Fibroblast of skin of right quadriceps (primary cell): ENCODE measurements around the gene SMG6.

Source experiments
- DNase-seq: peaks from one replicate; pipeline ENCODE4 v3.0.0-alpha.2; 2013

The SMG6 gene

DNA sequence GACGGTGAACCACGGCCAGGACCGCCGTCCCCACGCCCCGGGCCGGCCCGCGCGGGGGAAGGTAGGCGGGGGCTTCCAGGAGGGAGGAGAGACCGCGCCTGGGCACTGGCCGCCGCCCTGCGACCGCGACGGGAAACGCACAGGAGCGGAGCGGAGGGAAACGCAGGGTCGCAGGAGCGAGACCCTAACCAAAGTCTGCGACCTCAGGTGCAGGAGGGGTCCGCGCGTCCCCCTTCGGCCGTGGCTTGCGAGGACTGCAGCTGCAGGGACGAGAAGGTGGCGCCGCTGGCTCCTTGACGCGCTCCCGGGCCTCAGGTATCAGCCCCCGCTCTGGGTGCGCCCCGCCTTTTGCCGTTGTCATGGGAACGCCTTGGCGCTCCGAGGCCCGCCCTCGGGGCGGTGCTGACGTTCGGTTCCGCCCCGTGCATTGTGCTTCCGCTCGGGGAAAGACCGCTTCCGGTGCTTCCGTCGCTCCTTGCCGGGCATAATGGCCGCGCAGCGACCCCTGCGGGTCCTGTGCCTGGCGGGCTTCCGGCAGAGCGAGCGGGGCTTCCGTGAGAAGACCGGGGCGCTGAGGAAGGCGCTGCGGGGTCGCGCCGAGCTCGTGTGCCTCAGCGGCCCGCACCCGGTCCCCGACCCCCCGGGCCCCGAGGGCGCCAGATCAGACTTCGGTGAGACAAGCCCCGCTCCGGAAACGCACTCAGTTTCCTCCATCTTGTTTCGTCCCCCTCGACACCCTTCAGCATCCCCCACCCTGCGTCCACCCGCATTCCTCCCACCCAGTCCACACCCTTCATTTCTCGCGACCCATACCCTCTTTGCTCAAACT is 261.8 kb downstream of the SMG6 start, which contains the start of gene OVCA2:
Gene OVCA2 (plus strand): TSS at position 462 of the 829 bp plus-strand sequence. CDS start 26 bp downstream, at position 488.
- DNase-seq, result peak; percentile 94

GRCh38 chr17:2040942-2041560 is 262.5 kb downstream of the SMG6 start:
- no peak for DNase-seq

DNA sequence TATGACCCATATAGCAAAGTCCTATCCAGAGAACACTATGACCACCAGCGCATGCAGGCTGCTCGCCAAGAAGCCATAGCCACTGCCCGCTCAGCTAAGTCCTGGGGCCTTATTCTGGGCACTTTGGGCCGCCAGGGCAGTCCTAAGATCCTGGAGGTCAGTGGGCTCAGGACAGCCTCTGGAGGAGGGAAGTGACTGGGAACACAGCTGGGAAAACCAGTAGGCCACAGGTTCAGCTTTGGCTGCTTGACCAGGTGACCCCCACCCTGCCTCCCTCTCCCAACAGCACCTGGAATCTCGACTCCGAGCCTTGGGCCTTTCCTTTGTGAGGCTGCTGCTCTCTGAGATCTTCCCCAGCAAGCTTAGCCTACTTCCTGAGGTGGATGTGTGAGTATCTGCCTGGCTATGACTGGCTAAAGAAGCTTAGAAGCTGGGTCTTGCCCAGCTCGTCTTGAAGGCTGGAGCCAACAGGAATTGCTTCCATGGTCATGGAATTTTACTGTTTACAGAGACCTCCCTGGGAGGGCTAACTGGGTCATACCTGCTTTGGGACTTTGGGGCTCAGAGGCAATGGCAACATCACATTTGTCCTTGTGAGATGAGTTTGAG is 263.3 kb downstream of the SMG6 start:
- no peak for DNase-seq

GRCh38 chr17:2037155-2037554 is 266.4 kb downstream of the SMG6 start:
- no peak for DNase-seq

DNA sequence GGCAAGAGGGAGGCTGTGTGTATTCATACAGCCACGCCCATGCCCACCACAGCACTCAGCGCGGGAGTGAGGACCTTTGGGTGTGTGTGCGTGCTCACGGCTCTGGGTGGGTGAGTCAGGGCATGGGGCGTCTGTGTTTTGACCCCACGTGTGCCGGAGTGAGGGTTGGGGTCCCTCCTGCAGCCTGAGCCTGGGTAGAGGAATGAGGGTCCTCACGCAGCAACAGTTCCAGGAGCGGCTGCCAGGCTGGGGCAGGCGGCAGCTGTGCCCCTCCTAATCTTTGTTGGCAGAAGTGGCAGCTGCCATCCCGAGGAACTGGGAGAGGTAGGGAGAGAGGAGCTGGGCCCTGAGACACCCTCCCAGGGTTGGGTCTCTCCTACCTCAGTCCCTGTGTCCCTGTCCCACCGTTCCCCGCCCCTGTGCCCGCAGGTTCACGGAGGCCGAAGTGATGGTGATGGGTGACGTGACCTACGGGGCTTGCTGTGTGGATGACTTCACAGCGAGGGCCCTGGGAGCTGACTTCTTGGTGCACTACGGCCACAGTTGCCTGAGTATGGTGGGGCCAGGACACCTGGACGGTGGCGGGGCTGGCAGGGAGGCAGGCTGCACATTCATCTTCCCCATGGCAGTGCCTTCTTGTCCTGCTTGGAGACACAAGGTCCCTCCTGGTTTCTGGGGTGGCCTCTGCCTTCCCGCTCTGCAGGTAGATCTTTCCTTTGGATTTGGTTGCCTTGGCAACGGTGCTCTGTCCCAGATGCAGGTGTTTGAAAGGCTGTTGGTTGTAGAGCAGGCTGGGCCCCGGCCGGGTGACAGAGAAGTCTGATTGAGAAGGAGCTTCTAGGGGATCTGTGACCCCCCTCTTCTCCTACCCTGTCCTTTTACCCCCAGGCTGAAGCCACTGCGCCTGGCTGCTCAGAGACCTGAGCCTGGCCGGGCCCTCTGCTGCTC is 267.8 kb downstream of the SMG6 start:
- DNase-seq, result no peak

DNA sequence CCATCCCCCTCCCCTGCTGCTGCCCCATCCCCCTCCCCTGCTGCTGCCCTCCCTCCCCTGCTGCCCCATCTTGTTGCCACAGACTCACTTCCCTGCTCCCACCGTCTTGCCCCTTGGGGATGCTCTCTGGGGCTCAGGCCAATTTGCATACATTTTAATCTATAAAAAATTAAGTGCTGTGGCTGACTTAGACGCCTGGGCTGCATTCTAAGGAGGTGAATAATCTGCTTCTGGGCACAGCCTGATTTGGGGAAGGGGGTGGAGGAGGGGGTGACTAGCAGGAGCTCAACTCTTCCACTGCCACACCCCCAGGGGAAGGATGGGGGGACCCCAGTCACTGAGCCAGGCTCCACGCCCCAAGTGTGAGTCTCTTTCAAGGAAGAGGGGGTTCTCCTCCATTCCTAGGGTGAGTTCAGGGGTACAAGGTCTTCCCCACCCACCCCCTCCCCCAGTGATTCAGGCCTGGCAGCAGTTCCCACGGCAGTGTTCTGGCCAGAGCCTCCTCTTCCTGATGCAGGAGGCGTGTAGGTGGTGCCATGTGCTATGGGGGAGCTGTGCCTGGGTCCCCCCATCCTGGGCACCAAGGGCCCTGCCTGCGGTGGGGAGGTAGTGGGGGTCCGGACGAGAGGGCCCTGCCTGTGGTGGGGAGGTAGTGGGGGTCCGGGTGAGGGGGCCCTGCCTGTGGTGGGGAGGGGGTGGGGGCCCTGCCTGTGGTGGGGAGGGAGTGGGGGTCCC is 268.6 kb downstream of the SMG6 start:
- peak; percentile 99 for DNase-seq

GRCh38 chr17:2034157-2034556 is 269.4 kb downstream of the SMG6 start:
- DNase-seq, result peak; percentile 88

DNA sequence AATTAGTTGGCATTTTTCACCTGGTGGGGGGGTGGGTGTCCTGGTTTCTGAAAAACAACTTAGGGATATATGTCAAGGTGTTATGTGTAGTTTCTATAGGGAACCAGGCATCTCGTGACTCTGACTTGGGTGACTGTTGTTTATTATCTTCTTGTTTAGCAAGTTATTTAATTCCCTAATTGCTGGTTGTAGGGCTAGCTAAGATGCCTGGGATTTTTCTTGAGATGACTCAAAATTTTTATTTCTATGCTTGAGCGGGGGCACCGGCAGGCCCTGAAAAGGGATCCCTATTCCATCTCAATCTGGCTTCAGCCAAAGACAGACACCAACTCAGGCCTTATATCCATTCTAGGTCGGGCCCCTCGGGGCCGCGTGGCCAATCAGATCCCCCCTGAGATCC is 270.4 kb downstream of the SMG6 start:
- peak; percentile 63 for DNase-seq

DNA sequence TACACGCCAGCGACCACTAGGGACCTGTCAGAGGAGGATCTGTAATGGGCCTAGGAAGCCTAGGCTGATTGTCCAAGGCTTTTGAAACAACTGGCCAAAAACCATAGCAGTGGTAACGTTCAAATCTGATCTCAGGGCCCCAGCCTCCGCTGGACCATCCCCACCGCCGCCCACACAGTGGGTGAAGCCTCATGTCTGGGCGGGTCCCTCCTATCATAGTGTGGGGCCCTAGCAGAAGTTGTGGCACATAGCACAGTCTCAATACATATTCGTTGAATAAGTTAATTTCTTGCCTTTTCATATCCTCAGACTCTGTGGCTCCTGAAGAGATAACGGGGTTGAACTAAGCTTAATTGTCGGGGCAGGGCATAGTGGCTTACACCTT is 272.8 kb downstream of the SMG6 start:
- no peak for DNase-seq

DNA sequence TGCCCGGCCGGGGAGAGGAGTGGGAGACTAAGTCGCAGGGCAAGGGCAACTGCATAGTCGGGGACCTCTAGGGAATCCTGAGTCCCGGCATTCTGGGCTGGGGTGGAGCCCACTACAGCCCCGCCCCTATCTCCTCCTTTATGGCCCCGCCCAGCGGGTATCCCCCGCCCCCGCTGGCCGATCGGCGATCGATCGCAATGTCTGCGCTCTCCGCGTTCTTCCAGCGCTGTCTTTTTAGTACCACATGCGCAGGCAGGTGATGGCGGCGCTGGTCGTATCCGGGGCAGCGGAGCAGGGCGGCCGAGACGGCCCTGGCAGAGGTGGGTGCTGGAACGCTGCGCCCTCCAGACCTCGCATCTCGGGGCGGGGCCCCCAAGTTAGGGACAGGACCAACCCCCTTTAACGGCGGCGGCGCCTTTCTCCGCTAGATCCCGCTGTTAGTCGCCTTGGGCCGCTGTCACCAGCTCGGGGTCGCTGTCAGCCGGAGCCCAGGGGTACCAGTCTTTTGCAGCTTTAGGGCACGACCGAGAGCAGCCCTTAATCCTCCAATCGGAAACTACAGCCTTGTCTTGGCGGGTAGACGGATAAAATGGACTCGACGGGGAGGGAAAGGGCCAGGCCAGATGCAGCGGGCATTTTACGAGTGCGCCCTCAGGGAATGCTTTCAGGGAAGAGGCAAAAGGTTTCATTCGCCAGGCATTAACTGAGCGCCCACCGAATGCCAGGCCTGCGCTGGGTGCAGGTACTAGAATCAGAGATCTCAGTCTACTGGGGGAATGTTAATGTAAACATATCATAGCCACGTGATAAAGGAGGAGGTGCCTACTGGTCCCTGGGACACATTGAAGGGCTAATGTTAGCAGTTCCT is 273.4 kb downstream of the SMG6 start, which contains the start of gene DPH1:
Gene DPH1 (plus strand): TSS at position 243 of the 868 bp plus-strand sequence. CDS start 17 bp downstream, at position 260.
- peak; percentile 90 for DNase-seq

DNA sequence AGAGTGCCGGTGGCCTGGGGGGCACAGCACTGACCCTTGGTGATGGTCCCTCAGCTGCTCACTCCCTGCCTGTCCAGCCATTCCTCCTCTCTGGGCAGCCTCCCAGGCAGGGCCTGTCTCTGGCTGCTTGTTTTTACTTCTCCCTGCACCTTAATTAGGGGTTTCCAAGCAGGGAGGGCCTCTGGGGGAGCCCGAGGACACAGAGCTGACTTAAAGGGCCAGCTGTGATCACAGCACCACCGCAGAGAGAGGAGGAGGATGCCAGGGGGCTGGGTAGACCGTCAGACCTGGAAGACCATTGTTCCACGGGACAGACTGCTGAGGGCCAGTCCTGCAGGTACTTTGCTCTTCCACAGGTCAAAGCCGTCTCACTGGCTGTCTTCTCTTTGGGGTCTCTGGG is 274.8 kb downstream of the SMG6 start:
- no peak for DNase-seq

GRCh38 chr17:2028234-2028614 is 275.4 kb downstream of the SMG6 start:
- no peak for DNase-seq

DNA sequence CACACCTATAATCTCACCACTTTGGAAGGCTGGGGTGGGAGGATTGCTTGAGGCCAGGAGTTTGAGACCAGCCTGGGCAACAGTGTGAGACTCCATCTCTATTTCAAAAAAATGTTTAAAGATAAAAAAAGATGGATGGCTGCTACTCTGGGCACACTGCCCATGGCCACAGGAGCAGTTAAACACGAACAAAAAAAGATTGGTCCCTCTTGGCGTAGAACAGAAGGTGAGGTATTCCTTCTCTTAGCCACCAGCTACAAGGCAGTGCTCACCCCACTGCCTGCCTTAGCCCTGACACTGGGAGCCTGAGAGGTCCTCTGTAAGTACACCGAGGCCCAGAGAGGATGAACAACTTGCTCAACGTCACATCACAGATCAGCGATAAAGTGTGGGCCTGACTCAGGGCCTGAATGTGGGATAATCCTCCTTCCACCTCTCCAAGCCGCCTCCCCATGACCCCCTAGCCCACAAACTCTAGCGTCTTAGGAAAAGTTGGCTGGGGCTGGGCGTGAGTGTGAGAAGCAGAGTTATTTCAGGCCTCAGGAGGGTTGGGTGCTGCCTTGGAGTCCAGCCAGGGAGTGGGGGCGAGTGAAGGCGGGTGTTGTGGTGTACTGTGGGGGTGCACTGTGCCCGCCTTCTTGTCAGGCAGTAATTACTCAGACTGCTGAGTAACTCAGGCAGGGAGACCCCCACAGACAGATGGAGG is 275.9 kb downstream of the SMG6 start:
- peak; percentile 35 for DNase-seq

GRCh38 chr17:2025622-2026309 is 277.8 kb downstream of the SMG6 start:
- peak; percentile 62 for DNase-seq

DNA sequence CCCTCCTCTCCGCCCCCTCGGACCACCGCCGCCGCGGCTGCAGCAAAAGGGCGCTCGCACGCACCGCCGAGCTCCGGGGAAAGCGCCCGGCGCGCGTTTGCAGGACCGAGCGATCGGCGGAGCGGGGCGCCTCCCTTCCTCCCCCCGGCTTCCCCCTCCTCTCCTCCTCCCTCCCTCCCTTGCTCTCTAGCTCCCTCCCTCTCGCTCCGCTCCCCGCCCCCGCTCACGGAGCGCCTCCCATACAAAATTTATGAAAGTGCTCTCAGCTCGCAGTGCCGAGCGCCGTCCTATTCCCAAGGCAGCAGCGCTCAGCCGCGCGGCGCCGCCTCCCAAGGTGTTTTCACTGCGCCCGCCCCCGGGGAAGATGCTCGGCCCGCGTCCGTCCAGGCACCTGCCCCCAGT is 278.4 kb downstream of the SMG6 start, which contains the start of gene RTN4RL1:
Gene RTN4RL1 (minus strand): TSS at position 115 of the 402 bp plus-strand sequence. CDS start 469 bp downstream, outside the sequence.
- peak; percentile 73 for DNase-seq

- DNase-seq, result no peak
Observed at GRCh38 chr17:2024572-2025219, 278.9 kb downstream of the SMG6 start.

DNA sequence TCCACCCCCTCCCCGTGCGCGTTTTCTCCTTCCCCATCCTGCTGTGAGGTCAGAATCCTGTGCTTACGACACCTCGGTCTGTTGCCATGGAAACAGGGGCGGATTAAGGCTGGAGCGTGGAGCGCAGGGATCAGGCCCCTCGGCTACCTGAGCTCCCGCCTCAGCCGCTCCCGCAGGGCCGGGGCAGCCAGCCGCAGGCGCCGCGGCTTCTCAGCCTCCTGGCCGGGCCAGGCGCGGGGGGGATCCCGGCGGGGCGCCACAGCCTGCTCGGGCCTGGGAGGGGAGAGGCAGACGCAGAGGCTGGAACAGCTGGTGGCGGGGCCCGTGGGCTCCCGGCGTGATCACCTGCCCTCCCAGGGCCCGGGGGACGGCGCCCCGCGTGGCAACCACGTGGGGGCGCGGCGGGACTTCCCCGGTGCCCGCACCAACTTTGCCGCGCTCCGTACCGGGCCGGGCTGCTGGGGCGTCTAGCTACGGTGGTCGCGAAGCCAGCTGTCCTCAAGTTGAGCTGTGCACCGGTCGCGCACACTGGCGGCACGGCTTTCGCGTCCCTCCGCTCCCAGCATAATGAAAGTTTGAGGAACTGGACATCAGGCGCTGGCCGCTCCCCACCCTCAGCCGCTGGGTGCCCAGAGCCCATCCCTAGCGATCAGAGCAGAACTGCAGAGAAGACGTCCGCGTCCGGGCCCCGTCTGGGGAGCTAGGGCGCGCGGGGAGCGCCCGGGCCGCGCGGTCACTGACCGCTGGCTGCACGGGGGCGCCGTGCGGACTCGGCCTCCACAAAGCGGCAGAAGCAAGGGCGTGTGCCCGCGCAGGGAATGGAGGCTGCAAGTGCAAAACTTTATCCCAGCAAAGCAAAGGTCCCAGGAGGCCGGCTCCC is 279.7 kb downstream of the SMG6 start:
- DNase-seq, result peak; percentile 57

GRCh38 chr17:2023256-2023655 is 280.3 kb downstream of the SMG6 start:
- no peak for DNase-seq
